Body of pancreas (tissue), 4 donors: ENCODE measurements around the gene GLUD1.

Experiments used
- POLR2A ChIP-seq, 3 donors: fragments of 450-650 bp; IDR thresholded peaks; one replicate each; pipeline ENCODE4 v1.6.1; 2016; ENCODE audit warnings: antibody characterized with exemption in 3 of 3, mild to moderate bottlenecking in 2 of 3
- TF ChIP-seq, protein P1 (sequence below), 7 experiments: fragments of 450-650 bp in 4 of 7; fragments of 200-600 bp in 3 of 7; sonication (generic) in 3 of 7; IDR thresholded peaks; one replicate each; pipeline ENCODE4 v1.5.1; 2016 to 2019; ENCODE audit warnings: antibody characterized with exemption in 7 of 7

DNA sequence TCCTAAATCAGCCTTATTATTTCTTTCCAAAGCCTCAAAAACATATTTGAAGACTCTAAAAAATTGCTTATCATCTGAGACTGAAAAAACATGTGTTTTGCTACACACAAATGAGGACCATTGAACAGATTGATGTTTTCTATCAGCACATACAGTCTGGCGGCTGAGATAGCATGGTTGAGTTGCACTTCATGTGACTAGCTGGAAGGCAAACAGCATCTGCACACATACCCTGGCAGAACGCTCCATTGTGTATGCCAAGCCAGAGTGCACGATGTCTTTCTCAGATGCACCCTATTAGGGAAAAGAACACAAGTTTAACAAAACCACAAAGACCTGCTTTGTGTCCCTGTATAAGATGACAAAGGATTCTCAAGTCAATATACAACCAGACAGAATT is 41.5 kb downstream of the GLUD1 start:
- TF ChIP-seq, protein P1, sequence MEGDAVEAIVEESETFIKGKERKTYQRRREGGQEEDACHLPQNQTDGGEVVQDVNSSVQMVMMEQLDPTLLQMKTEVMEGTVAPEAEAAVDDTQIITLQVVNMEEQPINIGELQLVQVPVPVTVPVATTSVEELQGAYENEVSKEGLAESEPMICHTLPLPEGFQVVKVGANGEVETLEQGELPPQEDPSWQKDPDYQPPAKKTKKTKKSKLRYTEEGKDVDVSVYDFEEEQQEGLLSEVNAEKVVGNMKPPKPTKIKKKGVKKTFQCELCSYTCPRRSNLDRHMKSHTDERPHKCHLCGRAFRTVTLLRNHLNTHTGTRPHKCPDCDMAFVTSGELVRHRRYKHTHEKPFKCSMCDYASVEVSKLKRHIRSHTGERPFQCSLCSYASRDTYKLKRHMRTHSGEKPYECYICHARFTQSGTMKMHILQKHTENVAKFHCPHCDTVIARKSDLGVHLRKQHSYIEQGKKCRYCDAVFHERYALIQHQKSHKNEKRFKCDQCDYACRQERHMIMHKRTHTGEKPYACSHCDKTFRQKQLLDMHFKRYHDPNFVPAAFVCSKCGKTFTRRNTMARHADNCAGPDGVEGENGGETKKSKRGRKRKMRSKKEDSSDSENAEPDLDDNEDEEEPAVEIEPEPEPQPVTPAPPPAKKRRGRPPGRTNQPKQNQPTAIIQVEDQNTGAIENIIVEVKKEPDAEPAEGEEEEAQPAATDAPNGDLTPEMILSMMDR (IDR thresholded peaks at IDR 0.05), result no peak
- no peak for TF ChIP-seq POLR2A (IDR thresholded peaks at IDR 0.05)
